Neural crest cell (in vitro differentiated cells): ENCODE results near the gene MED8. TPM values are rescaled to one million over a fixed set of nuclear protein-coding genes. Genes with fewer than 3 reads are reported as not detected.
A peak's percentile ranks its signal among the peaks of the same experiment; 100 is the strongest.

Source experiments
- DNase-seq: peaks from one replicate; pipeline ENCODE4 v3.0.0; 2021; ENCODE audit warnings: low read depth, mixed read lengths, low spot score
- H3K27ac Mint-ChIP-seq: one replicate; pipeline ENCODE4 v1.8.0; 2021; ENCODE audit warnings: mild to moderate bottlenecking, mixed read lengths; ENCODE audit not compliant: unreplicated experiment
- H3K27me3 Mint-ChIP-seq: 2 replicates; pipeline ENCODE4 v1.8.0; 2021; ENCODE audit warnings: low read depth, mild to moderate bottlenecking, mixed read lengths
- H3K36me3 Mint-ChIP-seq: 2 replicates; pipeline ENCODE4 v1.8.0; 2021; ENCODE audit warnings: low read depth, mild to moderate bottlenecking, mixed read lengths
- H3K4me1 Mint-ChIP-seq: 2 replicates; pipeline ENCODE4 v1.8.0; 2021; ENCODE audit warnings: mixed read lengths
- H3K4me3 Mint-ChIP-seq: one replicate; pipeline ENCODE4 v1.8.0; 2021; ENCODE audit warnings: mild to moderate bottlenecking, mixed read lengths
- H3K9me3 Mint-ChIP-seq: 2 replicates; pipeline ENCODE4 v1.8.0; 2021; ENCODE audit warnings: mixed read lengths
- long read RNA-seq: library from polyadenylated mRNA; unstranded; transcript quantifications from one replicate; pipeline ENCODE4 v2.0.0, GENCODE V29; 2020
- total RNA-seq: library from RNA; stranded (reverse); gene quantifications from 2 replicates; pipeline ENCODE4 v1.2.1, GENCODE V29; 2021
- TF ChIP-seq, protein P1 (sequence below): fragments of 200-600 bp; sonication (generic); conservative IDR thresholded peaks from 2 replicates; pipeline ENCODE4 v1.5.0; 2021; ENCODE audit warnings: antibody characterized with exemption, mild to moderate bottlenecking

The MED8 gene, protein sequence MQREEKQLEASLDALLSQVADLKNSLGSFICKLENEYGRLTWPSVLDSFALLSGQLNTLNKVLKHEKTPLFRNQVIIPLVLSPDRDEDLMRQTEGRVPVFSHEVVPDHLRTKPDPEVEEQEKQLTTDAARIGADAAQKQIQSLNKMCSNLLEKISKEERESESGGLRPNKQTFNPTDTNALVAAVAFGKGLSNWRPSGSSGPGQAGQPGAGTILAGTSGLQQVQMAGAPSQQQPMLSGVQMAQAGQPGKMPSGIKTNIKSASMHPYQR
- total RNA-seq, result 30.8 and 33.9 TPM in 2 replicates
- long read RNA-seq, transcript MED8-203 (7 exons, 1,924 nt), result major isoform, 95 of 125 reads
- long read RNA-seq, partial matches to known transcripts, result 13 of 125 reads
- long read RNA-seq, other reads (novel, unspliced or antisense), result 15 of 125 reads

DNA sequence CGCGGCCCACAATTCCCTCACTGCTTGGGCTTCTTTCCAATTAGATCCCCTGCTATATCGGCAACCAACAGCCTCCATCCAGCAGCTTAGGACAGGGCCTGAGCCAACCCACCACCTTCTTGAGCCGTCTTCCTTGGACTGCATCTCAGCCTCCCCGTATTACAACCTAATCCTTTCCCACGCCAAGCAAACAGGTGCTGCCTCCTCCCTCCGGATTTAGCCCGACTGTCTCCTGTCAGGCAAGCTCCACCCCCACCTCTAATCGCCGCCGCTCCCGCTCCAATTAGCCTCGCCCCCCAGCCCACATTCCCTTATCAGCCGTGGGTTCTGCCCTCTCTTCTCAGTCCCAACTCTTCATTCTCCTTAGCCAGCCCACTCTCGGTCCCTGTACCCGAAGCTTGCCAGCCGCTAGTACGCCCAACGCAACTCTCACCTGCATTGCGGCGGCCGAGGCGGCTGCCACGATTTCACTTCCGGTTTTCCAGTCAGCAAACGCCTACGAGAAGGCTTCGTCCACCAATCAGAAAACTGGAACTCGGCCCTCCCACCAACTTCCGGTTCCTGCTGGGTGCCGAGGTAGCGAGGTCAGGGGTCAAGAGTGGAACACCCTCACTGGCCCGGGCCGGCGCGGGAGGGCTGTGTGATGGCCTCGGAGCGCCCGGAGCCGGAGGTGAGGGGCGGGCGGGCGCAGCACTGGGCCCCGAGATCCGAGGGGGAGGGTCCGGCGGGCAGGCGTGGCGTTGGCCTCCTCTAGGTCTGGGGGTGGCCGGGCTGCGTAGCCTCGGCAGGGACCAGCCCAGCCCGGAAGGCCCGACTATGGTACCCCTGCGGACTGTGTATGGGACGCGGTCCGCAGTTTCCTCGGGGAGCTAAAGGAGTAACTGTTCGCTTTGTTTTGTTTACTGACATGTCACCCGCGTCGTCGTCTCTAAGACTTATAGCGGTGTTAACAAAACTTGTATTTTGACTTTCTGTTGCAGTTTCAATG lies at the start of gene MED8, which contains the start of gene SZT2:
MED8 (minus strand) TSS at position 475 of the 988 bp plus-strand sequence; CDS start at position 439, 36 bp downstream.
SZT2 (plus strand) TSS at position 574 of the 988 bp plus-strand sequence; CDS start at position 644, 70 bp downstream.
- Mint-ChIP-seq H3K9me3 (no peaks in the 10 kb centered on the region), H3K4me3 (peak within 1 kb of the TSS; percentile 100), H3K27me3 (no peaks in the 10 kb centered on the region), H3K36me3 (no peaks in the 10 kb centered on the region), H3K27ac (peak within 1 kb of the TSS; percentile 98), H3K4me1 (peaks cover 23% of the 10 kb centered on the region)
- DNase-seq, result peak; percentile 94
- TF ChIP-seq, protein P1, sequence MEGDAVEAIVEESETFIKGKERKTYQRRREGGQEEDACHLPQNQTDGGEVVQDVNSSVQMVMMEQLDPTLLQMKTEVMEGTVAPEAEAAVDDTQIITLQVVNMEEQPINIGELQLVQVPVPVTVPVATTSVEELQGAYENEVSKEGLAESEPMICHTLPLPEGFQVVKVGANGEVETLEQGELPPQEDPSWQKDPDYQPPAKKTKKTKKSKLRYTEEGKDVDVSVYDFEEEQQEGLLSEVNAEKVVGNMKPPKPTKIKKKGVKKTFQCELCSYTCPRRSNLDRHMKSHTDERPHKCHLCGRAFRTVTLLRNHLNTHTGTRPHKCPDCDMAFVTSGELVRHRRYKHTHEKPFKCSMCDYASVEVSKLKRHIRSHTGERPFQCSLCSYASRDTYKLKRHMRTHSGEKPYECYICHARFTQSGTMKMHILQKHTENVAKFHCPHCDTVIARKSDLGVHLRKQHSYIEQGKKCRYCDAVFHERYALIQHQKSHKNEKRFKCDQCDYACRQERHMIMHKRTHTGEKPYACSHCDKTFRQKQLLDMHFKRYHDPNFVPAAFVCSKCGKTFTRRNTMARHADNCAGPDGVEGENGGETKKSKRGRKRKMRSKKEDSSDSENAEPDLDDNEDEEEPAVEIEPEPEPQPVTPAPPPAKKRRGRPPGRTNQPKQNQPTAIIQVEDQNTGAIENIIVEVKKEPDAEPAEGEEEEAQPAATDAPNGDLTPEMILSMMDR, result no peak

DNA sequence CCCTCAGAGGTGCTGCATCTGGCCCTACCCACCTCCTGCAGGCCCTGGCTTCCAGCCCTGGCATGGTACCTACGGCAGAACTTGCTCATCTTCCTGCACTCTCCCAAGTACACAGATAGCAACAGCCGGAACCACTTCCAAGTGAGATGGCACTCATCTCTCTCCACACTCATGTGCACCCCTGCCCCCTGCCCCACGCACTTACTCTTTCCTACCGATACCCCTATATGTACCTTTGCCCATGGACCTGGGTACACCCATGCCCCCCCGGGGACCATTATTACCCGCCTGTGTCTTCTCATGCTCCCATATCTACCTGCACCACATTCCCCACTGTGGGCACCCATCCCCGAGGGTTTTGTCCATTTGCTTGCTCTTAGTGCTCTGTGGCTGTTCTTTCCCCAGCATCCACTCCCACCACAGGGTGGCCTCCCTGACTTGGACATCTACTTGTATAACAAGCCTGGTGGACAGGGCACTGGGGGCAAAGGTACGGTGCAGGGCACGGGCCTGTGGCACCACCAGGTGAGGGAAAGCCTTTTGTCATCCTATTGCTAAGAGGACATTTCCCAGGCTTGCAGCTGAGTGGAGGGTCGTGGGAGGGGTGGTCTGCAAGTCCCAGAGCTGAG lies 49.5 kb upstream of the MED8 start:
- TF ChIP-seq, protein P1, result no peak
- Mint-ChIP-seq H3K4me3 (peak overlapping the region; percentile 34), H3K4me1 (peaks cover 28% of the 10 kb centered on the region), H3K9me3 (no peaks in the 10 kb centered on the region), H3K27me3 (no peaks in the 10 kb centered on the region), H3K27ac (no peak overlapping the region), H3K36me3 (peaks cover 2% of the 10 kb centered on the region)
- no peak for DNase-seq

DNA sequence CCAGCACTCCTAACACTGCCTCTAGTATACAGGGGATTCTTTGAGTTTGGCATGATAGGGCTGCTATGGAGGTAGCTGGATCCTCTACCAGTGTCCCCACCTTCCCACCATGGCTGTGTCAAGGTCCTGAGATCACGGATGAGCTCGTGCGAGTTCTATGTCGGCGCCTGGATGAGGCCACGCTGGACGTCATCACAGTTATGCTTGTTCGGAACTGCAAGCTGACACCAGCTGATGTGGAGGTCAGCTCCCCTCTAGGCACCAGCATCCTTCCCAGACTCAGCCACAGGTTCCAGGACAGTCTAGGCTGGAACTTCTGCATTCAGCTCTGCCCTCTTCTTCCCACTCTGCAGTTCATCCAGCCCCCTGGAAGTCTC lies 49.0 kb upstream of the MED8 start:
- H3K27ac Mint-ChIP-seq, result no peak overlapping the region
- peaks cover 28% of the 10 kb centered on the region for H3K4me1 Mint-ChIP-seq
- TF ChIP-seq, protein P1, result no peak
- no peaks in the 10 kb centered on the region for H3K9me3 Mint-ChIP-seq
- no peaks in the 10 kb centered on the region for H3K27me3 Mint-ChIP-seq
- H3K4me3 Mint-ChIP-seq, result peak overlapping the region; percentile 34
- DNase-seq, result no peak
- H3K36me3 Mint-ChIP-seq, result peaks cover 5% of the 10 kb centered on the region

DNA sequence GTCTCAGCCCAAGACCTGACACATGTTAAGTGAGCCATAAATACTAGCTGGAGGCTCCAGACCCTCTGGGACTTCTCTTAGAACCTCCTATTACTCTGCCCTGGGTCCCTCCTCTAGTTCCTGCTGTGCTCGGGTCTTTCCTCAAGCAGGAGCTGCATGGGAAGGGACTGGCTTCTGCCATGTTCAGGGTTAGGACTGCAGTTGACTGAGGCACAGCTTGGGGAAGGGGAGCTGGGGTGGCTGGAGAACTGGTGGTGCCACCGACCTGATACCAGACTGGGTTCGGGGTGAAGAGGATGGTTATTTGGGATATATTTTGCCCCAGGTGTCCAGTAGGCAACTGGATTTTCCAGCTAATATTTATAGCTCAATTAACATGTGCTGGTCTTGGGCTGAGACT lies 48.4 kb upstream of the MED8 start:
- H3K27ac Mint-ChIP-seq, result no peak overlapping the region
- H3K36me3 Mint-ChIP-seq, result peaks cover 5% of the 10 kb centered on the region
- DNase-seq, result no peak
- H3K4me1 Mint-ChIP-seq, result peaks cover 28% of the 10 kb centered on the region
- H3K9me3 Mint-ChIP-seq, result no peaks in the 10 kb centered on the region
- TF ChIP-seq, protein P1, result no peak
- no peaks in the 10 kb centered on the region for H3K27me3 Mint-ChIP-seq
- no peak overlapping the region for H3K4me3 Mint-ChIP-seq
